PFSK-1 (cell line): ENCODE measurements around the gene PRSS16.

Experiments
- FOXP2 ChIP-seq: optimal IDR thresholded peaks from 2 replicates; pipeline ENCODE3; 2011; ENCODE audit warnings: borderline replicate concordance, control low read depth, inconsistent platforms; ENCODE audit not compliant: insufficient read depth; ENCODE audit errors: extremely low read length, extremely low read depth
- POLR2AphosphoS5 ChIP-seq: IDR thresholded peaks from 2 replicates; pipeline ENCODE4 v1.6.1; 2012; ENCODE audit warnings: low read depth, mild to moderate bottlenecking, control low read depth, low read length, moderate library complexity
- SIN3A ChIP-seq: IDR thresholded peaks from 2 replicates; pipeline ENCODE4 v1.6.1; 2012; ENCODE audit warnings: mild to moderate bottlenecking, low read length, moderate library complexity, borderline replicate concordance; ENCODE audit not compliant: insufficient read depth
- TAF1 ChIP-seq: IDR thresholded peaks from 2 replicates; pipeline ENCODE4 v1.6.1; 2012; ENCODE audit warnings: low read length, control low read depth, borderline replicate concordance; ENCODE audit not compliant: insufficient read depth
- TF ChIP-seq, protein P1 (sequence below), 2 experiments: IDR thresholded peaks; 2 replicates each; pipeline versions ENCODE4 v1.6.1 to v1.8.0; 2011 to 2012; ENCODE audit warnings: low read depth in 2 of 2, low read length in 2 of 2, control low read depth in 1 of 2, inconsistent platforms in 1 of 2, mild to moderate bottlenecking in 1 of 2, moderate library complexity in 1 of 2; ENCODE audit not compliant: insufficient read depth in 1 of 2

DNA sequence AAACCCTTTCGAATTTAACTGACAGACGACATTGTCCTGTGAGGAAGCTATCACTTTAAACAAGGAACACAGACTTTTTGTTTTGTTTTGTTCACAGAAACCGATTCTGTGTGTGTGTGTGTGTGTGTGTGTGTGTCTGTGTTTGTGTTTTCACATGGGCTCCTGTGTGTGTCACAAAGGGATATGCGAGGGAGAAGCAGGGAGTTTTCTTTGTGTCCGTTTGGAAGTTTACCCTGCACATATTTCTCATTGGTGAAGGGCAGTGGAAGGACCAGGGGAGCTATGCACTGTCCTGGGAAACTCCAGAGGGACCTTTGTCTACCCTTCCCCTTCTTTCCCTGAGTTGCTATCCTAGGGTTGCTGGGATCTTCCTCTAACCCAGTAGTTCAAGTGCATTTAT is 46.9 kb downstream of the PRSS16 start:
- TF ChIP-seq POLR2AphosphoS5 (no peak), SIN3A (no peak), TAF1 (no peak), FOXP2 (no peak)
- TF ChIP-seq, protein P1, sequence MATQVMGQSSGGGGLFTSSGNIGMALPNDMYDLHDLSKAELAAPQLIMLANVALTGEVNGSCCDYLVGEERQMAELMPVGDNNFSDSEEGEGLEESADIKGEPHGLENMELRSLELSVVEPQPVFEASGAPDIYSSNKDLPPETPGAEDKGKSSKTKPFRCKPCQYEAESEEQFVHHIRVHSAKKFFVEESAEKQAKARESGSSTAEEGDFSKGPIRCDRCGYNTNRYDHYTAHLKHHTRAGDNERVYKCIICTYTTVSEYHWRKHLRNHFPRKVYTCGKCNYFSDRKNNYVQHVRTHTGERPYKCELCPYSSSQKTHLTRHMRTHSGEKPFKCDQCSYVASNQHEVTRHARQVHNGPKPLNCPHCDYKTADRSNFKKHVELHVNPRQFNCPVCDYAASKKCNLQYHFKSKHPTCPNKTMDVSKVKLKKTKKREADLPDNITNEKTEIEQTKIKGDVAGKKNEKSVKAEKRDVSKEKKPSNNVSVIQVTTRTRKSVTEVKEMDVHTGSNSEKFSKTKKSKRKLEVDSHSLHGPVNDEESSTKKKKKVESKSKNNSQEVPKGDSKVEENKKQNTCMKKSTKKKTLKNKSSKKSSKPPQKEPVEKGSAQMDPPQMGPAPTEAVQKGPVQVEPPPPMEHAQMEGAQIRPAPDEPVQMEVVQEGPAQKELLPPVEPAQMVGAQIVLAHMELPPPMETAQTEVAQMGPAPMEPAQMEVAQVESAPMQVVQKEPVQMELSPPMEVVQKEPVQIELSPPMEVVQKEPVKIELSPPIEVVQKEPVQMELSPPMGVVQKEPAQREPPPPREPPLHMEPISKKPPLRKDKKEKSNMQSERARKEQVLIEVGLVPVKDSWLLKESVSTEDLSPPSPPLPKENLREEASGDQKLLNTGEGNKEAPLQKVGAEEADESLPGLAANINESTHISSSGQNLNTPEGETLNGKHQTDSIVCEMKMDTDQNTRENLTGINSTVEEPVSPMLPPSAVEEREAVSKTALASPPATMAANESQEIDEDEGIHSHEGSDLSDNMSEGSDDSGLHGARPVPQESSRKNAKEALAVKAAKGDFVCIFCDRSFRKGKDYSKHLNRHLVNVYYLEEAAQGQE (IDR thresholded peaks at IDR 0.05; ENCODE audit: insufficient read depth in 1 of 2, low read depth in 2 of 2, low read length in 2 of 2): no peak
